ENCODE results near the gene AOPEP.
A peak's percentile ranks its signal among the peaks of the same experiment; 100 is the strongest.

Gene AOPEP

DNA sequence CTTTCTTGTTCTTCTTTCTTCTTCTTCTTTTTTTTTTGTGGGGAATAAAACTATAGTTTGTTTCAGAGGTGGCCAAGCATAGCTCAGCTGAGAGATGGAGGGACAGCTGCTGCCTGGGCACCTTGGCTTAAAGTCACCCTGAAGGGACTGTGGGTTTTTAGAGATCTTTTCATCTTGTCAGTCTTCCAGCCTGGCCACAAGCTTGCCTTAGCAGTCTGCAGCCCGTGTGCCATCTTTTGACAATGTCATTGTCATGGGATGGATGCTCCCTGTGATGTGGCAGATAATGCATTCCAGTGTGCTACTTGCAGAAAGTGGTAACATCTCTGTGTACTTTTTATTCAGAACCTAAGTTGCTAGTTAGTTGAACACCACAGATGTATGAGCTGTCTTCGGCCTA, 310.2 kb downstream of the AOPEP start:
- no peak for DNase-seq (ENCODE audit: low read depth, low spot score)

GRCh38 chr9:95037789-95038521, 311.5 kb downstream of the AOPEP start:
- no peak for DNase-seq (ENCODE audit: low read depth, low spot score)

GRCh38 chr9:95038666-95039065, 312.2 kb downstream of the AOPEP start:
- DNase-seq (ENCODE audit: low read depth, low spot score) = no peak

GRCh38 chr9:95040106-95040505, 313.6 kb downstream of the AOPEP start:
- no peak for DNase-seq (ENCODE audit: low read depth, low spot score)

DNA sequence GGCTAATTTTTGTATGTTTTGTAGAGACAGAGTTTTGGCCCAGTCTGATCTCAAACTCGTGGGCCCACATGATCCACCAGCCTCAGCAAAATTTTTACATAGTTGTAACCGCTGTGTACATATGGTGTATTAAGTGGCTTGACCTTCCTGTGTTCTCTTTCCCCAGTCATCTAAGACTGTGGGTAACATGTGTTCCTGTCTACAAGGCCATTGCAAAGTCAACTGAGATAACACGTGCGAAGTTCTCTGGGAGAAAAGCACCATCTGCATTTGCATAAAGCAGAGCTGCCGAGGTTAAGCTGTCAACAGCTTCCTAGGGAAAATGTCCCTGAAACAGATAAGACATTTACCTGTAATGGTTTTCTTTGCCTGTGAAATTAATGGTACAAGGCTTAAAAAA, 317.3 kb downstream of the AOPEP start:
- no peak for DNase-seq (ENCODE audit: low read depth, low spot score)

DNA sequence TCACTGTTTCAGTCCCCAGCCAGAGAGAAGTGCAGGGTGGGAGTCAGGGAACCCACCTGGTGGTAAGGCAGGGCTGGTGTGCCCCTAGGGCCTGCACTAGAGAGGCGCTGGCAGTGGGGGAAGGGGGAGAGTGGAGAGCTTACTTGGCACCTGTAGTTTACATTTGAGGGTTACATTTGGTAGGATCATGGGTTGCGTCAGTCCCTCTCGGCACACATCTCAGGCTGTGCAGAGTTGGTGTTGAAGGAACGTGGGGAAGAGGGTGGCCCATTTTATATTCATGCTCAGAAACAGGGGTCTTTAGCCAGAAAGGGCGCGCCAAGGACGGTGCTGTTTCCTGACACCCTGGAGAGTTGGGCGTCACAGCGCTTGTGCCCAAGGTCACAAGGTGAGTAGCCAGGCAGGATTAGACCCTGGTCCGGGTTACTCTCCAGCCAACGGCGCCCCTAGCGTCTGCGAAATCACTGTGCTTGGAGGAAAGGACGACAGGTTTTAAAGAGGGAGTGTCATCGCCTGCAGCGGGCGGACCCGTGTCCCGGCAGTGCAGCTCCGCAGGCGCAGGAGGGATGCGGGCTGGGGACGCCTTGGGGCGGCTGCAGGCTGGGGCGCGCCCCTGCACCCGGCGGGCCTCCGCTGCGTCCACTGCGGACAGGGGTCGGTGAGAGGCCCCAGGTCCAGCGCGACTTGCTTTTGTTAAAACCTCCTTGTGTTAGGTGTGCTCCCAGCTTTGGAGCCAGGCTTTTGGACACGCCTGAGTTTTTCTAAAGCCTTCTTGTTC, 318.4 kb downstream of the AOPEP start:
- DNase-seq (ENCODE audit: low read depth, low spot score) = no peak

GRCh38 chr9:95045751-95046150, 319.3 kb downstream of the AOPEP start:
- no peak for DNase-seq (ENCODE audit: low read depth, low spot score)

DNA sequence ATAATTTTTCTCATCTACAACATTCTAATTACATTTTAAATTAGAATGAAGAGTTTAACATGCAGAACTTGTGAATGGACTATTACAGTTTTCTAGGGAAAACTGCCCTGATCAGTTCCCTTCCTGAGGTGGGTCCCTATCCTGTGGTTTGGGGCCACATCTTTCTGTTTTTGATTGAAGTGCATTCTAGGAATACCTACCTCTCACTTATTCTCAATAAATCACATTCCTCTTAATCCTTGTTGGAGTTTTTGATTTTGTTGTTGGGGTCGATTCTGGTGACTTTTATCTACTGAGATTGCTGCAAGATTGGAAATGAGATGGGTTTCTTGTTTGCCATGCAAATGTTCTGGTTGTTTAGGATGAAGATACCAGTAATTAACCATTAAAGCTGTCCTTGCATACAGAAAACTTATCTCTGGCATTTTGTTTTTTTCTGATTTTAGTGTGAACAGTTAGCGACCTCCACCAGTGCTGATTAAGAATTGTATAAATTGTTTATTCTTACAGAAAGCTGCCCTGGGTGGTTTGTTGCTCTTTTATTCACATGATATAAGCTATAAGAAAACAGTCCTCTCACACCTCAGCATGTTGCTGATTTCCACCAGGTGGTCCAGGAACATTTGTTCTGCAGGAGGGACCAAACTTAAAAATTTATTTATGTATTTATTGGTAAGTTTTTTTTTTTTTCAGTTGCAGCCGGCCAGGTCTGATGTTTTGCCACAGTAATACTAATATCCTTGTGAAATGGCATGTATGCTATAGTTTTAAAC, 321.1 kb downstream of the AOPEP start:
- DNase-seq (ENCODE audit: low read depth, low spot score) = no peak

DNA sequence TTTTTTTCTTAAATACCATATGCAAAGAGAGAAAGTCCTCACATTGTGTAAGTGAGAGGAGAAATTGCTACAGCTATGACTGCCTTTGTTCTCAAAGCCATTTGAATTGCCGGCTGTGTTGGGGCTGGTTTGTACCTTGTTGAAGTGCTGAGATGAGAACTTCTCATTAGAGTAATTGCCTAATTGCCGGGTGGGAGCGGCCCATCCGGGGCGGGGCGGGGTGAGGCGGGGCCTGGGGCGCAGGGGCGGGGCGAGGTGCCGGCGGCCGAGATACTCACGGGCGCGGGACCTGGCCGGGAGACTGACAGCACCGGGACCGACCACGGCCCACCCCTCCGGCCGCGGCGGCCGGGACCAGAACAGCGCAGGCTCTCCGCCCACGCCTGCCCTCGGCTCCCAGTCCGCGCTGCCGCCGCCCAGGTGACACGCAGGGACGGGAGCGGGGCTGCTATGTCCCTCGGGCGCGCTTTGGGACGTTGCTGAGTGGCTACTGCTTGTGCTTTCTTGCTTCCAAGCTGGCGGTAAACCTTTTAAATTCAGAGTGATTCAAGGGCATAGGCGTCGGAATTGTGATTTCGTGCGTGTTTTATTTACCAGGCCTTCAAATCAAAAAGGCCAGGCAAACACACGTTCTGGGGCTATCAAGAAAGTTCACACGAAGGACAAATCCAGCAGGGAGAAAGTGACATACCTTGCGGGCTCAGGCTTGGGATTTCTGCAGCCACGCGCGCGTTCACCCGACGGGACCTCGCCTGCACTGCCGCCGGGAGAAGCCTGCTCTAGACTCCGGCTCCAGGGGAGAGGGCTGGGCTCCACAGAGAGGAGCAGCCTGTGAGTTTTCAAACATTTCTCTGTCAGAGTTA, 322.0 kb downstream of the AOPEP start:
- no peak for DNase-seq (ENCODE audit: low read depth, low spot score)

- DNase-seq (ENCODE audit: low read depth, low spot score) = no peak
Measured at GRCh38 chr9:95049761-95050160, 323.3 kb downstream of the AOPEP start.

DNA sequence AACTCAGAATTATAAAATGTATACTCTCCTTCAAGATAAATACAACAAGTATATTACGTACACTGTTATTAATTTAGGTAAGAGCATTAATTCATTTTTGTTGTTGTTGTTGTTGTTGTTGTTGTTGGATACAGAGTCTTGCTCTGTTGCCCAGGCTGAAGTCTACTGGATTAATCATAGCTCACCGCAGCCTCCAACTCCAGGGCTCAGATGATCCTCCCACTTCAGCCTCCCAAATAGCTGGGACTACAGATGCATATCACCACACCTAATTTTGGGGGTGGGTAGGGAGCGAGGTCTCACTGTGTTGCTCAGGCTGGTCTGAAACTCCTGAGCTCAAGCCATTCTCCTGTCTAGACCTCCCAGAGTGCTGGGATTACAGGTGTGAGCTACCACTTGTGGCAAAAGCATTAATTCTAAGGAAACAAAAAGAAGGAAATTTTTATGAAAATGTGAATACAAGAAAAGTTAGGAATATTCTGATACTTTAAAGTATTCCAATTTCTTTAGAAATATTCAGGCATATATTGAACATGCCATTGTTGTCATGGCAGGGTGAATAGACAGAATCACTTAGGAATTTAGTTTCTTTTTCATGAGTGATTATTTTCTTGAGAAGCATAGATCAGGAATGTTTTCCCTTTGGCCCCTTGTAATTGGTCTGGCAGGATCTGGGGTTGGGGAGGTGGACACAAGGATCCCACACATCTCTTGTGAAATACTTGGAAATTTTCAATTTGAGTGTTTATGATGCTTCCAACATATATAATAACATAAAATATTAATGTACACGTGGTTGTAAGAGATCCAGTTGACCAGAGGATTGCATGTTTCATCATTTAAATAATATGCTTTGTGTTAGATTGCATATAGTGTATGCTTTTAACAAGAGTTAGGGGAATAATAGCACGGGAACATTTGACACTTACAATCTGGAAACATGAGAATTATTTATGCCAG, 327.4 kb downstream of the AOPEP start:
- no peak for DNase-seq (ENCODE audit: low read depth, low spot score)

DNA sequence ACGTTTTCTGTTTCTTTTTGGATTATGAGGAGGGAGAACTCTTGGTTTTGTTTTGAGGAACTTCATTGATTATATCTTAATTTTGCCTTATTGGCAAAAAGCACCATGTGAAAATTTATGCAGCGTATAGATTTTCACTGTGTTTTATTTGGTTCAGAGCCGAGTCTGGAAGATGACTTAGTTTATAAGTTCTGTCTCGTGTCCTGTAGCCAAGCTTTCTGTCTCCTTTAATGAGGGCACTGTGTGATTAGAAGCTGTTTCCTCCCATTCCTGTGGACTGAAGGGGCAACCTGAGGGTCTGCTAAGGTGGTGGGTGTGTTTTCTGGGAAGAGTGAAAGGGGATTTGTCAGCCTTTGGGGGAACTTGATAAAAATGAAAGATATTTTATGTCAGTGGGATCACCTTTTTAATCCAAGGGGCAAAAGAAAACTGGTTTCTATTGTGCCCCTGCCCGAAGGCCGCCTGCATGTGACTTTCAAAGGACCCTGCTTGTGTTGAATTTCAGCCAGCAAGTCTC, 328.9 kb downstream of the AOPEP start:
- DNase-seq (ENCODE audit: low read depth, low spot score) = no peak

GRCh38 chr9:95055851-95056551, 329.5 kb downstream of the AOPEP start:
- no peak for DNase-seq (ENCODE audit: low read depth, low spot score)

DNA sequence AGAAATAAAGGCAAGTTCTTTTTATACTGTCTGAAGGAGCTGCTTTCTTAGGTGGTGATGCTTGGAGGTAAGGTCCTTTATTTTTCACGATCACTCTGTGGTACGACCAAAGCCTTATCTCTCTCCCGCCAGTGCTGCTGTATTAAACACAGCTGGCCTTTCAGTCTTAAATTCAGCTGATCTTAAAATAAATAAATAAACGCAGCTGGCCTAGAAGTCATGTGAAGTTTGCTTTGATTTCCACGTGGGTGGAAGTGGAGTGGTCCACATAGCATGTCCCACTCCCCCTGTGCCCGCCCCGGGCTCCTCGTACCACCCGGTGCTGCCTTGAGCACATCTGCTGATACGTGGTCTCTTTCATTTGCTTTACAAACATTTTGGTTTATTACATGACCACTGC, 330.6 kb downstream of the AOPEP start:
- peak; percentile 70 for DNase-seq (ENCODE audit: low read depth, low spot score)

GRCh38 chr9:95058121-95058785, 331.8 kb downstream of the AOPEP start:
- DNase-seq (ENCODE audit: low read depth, low spot score) = no peak

GRCh38 chr9:95058795-95059386, 332.4 kb downstream of the AOPEP start:
- DNase-seq (ENCODE audit: low read depth, low spot score) = no peak

- no peak for DNase-seq (ENCODE audit: low read depth, low spot score)
Measured at GRCh38 chr9:95060234-95060633, 333.7 kb downstream of the AOPEP start.

DNA sequence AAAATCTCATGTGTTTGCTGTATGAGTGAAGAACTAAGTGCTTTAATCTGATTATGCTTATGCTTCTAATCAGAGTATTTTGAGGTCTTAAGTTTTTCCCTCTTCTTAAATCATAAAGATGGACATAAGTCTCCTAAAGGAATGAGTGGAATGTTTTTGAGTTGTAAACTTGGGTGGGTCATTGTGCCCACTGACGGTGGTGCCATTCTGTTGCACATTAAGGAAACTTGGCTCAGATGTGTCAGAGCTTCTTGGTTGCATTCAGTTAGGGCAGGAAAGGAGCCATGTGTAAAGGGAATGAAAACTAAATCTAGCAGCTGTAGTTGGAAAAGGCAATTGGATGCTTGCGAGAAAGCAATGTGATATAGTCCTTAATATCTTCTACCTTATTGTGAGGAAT, 334.4 kb downstream of the AOPEP start:
- no peak for DNase-seq (ENCODE audit: low read depth, low spot score)

Data from brain pericyte (primary cell).